NCI-H2227 (cell line): ENCODE data around the gene SUN1.

Experiments used
- DNase-seq: peaks from one replicate; lab custom pipeline; 2025; ENCODE audit not compliant: unreplicated experiment; lab: John Stamatoyannopoulos, UW

SUN1 gene

DNA sequence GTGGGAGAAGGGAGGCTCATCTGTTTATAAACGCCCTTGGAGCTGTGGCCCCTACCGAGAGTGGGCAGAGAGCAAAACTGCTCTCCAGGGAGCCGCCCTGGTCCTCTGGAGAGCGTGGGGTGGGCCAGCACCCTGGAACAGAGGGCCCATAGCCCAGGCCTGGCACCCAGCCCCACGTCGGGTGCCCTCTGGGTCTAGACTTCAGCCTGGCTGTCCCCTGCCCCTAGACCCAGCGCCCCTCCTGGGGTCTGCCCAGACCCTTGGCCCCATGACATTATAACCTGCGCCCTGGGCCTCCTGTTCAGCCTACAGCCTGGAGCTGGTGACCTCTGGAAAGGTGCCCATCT is 68.7 kb downstream of the SUN1 start:
- no peak for DNase-seq

DNA sequence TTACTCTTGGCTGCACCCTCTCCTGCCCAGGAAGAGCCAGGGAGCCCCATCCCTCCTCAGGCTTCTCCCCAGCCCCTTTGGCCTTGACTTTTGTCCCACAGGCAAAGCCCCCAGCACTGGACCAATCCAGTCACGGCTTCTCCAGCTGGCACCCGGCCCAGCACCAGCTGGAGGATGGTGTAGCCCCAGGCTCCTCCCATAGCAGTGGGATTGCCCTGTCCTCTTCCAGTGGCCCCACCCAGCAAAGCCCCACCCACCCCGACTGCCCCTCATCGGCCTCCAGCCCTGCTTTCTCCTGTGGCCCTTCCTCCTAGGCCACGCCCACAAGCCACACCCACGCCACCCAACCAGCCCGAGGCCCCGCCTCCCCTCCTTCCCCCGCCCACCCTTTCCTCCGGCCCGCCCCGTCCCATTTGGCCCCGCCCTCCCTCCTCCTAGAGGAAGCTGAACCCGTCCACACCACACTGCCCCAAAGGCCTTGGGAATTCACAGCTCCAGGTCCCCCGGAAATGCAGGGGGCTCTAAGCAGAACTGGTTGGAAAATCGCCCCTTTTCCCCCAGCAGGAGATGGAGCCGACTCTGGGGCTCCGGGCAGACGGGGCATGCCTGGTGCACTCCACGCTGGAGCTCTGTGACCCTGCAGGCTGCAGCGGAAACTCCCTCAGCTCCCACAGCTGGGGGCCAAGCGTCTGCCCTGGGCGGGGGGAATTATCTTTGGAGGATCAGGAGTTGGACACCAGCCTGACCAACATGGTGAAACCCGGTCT is 69.3 kb downstream of the SUN1 start:
- DNase-seq, result peak; percentile 67

DNA sequence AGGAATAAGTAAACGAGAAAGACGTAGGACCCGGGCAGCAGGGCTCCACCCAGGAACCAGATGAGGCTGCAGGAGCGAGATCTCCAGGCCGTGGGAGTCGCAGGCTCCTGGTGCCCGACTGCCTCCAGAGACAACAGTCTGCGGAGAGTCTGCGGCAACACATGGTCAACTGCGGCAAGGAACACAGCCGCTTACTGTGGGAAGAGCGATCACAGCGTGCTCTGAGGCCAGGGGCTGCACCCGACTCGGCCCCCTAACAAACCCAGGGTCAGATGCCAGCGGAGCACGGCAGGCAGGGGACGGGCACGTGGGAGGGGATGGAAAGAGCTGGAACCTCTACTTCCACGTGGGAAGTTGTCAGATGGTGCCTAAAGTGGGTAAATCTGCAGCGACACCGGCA is 70.7 kb downstream of the SUN1 start:
- DNase-seq, result no peak

DNA sequence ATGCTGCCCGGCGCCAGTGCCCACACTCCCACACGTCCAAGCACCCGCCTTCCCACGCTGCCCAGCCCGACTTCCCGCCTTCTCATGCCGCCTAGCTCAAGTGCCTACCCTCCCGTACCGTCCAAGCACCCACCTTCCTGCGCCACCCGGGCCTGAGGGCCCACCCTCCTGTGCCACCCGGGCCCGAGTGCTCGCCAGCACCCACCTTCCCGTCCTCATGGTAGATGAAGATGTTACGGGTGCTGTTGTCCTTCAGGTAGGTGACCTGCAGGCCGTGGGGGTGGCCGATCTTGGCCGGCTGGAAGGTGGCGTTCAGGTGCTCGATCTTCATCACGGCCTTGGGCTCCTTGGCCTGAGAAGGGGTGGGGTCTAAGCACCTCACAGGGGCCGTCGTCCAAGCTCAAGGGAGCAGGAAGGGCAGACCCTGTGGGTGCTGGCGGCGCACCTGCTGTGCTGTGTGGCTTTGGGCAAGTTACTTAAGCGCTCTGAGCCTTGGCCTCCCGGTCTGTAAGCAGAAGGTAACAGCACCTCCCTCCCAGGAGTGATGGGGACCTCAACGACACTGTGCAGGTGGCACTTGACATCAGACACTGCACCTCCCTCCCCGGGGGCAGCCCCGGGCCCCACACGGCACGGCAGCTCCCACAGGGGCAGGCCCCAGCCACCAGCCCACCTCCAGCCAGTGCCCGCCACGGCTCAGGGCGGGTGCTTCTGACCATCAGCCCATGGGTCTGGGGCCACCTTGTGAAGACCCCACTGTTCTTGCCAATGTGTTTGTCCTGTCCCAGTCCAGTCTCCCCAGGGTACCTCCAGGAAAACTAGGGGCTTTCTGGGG is 71.9 kb downstream of the SUN1 start:
- no peak for DNase-seq

DNA sequence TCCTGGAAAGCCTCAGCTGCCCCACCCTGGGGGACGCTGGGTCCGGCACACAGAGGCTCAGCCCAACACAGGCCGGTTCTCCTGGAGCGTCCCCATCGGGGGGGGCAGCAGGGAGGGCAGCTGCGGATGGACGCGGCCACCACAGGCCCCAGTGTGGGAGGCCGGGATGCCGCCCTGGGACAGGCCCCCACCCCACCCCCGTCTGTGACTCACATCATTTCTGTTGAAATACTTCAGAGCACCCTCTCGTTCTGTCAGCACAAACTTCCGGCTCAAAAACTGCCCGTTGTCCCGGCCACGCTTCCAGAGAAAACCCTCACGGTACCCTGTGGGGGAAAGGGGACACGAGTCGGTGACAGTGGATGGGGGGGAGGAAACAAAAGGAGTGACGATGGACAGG is 72.6 kb downstream of the SUN1 start:
- no peak for DNase-seq

DNA sequence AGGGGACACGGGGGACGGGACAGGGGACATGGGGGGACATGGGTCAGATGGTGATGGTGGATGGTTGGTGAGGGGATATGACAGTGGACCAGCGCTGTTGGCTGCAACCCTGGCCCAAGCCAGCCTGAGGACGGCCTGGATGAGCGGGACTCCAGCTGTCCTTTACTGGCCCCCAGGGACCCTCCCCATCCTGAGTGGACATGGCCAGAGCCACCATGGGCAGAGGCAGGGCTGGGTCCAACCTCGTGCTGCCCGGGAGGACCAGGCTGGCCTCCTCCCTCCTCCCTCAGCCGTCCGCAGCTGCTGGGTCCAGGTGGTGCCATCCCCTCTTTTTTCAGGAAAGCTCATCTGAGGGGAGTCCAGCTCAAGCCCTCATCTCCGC is 74.5 kb downstream of the SUN1 start:
- DNase-seq, result no peak

DNA sequence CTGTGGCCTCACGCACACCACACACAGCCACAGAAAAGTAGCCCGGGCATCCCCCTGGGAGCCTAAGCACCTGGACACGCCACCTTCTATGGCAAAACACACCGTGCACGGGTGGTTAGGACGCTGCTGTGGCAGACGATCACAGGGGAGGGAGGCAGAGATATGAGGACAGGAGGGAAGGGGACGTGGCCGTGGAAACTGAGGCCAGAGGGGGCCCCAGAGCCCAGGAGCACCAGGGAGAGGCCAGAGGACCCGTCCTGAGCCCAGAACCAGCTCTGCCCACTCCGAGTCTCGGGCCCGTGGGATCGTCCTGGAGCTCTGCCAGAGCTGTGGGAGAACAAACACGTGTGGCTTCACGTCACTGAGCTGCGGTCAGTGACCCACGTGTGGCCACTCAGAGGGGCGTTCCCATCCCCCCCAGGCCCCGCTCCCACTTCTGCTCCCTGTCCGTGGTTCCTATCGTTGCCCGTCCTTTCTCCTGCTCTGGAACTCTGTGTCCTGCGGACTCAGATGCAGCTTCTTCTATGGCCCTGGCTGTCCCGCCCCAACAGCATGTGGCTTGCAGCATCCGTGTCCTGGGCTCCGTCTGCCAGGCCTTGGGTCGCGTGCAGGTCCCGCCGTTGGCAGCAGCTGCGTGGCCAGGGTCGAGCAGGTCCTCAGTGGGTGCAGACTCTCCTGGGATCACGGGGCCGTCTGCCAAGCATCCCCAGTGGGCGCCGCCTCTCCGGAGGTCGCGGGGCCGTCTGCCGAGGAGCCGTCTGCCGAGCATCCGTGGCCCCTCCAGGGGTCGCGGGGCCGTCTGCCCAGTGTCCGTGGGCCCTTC is 75.1 kb downstream of the SUN1 start:
- DNase-seq, result no peak

DNA sequence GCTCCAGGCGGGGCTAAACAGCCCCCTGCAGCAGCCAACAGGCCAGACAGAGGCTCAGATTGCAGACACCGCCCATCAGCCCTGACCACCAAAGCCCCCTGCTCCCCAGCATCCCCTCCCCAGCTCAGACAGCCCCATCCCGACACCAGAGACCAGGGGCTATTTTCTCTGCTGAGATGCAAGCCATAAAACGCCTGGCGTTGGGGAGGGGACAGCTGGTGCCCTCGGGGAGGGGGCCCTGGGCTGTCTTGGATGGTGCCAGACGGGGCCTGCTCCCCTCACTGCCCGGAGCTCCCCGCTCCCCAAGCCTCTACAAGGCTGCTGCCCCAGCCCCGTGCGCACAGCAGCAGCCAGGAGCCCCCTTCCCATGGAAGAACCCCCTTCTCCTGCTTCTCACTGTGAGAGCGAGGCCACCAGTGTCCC is 75.9 kb downstream of the SUN1 start:
- no peak for DNase-seq

DNA sequence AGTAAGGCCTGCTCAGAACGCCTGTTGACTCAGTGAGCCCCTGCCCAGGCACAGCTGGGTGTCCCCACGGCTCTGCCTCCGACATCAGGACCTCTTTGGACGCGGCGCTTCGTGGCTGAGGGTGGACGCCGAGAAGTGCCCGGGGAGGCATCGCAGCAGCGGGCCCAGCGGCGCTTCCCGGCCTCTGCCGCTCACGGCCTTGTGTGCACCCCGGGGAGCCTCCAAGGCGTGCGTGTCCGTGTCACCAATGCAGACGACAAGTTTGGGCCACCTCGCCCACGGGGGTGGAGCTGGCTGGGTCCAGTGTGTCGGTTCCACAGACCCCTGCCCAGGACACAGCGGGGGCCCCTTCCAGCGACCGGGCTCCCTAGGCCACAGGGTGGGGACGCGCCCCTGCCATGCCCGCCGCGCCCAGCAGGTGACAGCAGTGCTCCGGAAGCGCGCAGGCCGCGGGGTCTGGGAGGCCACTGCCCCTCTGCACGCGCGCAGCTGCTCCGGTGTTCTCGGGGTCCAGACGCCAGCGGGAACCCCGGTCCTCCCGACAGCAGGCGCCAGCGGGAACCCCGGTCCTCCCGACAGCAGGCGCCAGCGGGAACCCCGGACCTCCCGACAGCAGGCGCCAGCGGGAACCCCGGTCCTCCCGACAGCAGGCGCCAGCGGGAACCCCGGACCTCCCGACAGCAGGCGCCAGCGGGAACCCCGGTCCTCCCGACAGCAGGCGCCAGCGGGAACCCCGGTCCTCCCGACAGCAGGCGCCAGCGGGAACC is 76.5 kb downstream of the SUN1 start:
- DNase-seq, result peak; percentile 11

DNA sequence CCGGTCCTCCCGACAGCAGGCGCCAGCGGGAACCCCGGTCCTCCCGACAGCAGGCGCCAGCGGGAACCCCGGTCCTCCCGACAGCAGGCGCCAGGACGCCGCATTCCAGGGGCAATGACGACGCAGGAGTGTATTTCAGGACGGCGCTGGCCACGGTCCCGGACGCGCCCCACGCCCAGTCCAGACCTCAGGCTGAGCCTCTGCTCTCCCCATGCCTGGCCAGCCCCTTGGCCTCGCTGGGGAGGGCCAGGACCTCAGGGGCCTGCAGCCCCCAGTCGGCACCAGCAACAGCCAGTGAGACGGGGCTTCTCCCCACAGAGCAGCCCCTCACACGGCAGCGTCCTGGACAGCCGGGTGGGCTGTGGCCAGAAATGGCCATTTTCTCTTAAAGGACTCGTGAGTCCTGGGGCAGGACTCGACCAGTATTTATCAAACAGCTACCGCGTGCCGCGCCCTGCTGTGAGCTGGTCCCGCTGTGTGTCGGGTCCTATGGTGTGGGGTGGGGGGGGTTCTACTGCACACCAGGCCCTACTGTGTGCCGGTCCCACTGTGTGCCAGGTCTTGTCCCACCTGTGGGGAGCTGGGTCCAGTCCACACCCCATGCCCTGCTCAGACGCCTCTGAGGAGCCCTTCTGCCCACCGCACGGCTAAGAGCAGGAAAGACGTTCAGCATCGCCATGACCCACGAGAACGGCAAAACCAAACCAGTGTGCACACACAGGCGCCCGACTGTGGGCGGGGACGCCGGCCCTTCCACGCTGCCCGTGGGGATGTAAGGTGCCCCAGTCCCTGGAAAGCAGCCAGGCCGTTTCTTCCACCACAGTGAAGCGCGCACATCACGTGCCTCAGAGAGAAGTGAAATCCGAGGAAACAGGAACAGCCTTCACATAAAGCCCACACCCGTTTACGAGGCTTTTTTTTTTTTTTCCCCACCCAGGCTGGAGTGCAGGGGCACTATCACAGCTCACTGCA is 77.4 kb downstream of the SUN1 start:
- no peak for DNase-seq

DNA sequence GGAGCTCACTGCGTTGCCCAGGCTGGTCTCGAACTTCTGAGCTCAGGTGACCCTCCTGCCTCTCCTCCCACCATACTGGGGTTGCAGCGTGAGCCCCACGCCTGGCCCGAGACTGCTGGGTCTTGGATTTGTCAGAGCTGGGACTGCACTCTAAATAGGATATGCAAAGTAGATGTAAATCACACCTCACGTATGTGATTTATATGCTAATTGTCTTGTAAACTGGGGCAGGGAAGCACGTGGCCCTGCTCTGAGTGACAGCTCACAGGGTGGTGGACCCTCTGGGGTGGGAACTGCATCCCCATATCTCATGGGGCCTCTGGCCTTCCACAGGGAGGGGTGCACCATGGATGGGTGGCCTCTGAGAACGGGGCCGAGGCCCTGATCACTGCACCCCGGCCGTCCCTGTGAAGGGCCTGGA is 78.2 kb downstream of the SUN1 start:
- DNase-seq, result no peak

DNA sequence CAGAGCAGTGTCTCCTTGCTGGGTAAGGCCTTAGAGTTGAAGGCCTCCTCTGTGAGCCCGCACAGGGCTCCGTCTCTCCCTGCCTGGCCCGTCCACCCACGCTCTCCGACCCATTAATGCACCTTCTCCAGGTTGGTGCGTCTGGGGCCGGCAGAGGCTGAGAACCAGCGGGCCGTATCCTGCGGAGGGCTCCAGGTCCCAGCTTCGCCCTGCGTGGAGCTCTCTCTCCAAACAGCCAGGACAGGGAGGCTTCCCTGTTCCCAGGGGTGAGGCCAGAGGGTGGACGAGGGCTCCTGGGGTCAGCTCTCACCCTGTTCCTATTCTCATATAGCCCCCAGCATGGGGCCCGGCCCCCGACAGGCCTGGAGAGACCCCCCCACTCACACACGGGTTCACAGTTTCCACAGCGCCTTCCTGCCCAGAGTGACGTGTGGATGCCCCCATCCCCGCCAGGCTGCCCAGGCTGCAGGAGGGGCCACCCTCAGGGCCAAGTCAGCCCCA is 78.7 kb downstream of the SUN1 start:
- DNase-seq, result no peak

DNA sequence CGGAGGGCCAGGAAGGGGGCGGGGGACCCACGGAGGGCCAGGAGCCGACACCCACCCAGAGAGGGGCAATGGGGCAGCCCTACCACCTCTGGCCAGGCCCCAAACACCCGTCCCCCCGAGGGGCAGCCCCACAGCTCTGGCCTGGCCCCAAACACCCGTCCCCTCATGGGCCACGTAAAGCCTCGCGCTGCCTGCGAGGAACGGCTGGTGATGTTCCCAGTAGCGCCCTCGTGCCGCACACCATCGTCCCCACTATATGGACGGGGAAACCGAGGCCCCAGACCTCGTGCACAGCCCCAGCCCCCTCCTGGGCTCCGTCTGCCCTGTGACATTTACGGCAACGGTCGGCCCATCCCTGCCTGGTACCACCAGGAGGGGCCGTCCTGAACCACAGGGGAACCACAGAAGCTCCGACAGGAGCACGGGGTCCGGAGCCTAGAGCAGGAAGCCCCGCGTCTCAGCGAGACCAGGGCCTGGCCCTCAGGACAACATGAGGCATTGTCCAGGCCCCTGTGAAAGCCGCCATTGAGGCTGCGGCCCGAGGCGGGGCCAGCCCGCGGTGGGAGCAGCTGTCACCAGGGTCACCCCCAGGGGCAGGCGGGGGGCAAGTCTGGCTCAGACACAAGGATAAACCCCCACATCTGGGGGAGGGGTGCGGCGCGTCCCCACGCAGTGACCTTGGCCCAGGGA is 79.7 kb downstream of the SUN1 start:
- DNase-seq, result no peak

DNA sequence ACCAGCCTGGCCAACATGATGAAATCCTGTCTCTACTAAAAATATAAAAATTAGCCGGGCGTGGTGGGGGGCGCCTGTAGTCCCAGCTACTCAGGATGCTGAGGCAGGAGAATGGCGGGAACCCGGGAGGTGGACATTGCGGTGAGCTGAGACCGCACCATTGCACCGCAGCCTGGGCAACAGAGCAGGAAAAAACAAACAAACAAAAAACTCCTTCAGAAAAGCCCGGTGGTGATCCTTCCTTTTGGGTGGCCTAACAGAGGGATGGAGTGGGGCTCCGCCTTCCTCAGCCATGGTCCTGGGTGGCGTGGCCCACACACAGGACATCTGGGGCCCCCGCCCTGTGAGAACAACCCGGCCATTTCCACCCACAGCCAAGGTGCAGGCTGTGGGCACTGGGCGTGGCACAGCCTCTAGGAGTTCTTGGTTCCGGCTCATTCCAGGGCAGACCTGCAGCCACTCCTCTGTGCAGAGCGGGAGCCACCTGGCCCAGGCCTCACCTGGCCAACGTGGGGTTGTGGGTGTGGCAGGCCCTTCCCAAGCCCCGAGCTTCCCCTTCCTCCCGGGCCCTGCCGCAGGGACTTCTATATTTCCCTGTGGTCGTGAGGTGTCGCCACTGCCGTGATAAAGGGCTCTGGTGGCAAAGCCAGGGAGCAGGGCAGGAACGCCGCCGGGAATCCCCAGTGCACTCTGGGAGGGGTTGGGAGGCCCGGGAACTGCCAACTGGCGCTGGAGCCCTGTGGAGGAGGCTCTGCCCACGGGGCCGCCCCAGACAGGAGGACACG is 81.7 kb downstream of the SUN1 start:
- DNase-seq, result no peak

DNA sequence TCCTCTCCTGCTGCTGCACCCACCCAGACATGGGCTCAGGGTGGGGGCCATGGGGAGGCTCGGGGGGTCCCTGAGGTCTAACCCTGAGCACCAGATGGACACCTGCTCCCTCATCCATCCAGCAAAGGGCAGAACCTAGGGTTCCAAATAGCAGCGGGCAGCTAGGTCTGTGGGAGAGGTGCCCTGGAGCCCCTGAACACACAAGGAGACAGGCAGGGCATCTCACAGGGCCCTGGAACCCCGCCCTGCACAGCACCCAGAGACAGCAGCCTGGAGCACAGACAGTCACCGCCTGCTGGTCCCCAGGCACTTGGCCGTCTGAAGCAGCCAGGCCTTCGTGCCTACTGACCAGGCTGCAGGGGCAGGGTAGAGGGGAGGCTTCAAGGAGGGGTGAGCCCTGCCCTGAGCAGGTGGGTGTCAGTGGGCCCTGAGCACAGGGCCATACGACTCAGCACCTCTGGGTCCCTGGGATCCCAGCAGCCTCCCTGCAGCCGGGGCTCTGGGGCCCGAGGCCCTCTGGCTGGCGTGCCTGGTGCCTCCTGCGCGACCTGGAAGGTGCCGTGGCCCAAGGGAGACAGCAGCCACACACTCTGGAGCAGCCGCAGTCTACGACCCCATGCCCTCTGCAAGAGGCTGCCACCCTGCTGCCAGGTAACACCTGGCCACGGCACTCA is 82.4 kb downstream of the SUN1 start:
- DNase-seq, result no peak

DNA sequence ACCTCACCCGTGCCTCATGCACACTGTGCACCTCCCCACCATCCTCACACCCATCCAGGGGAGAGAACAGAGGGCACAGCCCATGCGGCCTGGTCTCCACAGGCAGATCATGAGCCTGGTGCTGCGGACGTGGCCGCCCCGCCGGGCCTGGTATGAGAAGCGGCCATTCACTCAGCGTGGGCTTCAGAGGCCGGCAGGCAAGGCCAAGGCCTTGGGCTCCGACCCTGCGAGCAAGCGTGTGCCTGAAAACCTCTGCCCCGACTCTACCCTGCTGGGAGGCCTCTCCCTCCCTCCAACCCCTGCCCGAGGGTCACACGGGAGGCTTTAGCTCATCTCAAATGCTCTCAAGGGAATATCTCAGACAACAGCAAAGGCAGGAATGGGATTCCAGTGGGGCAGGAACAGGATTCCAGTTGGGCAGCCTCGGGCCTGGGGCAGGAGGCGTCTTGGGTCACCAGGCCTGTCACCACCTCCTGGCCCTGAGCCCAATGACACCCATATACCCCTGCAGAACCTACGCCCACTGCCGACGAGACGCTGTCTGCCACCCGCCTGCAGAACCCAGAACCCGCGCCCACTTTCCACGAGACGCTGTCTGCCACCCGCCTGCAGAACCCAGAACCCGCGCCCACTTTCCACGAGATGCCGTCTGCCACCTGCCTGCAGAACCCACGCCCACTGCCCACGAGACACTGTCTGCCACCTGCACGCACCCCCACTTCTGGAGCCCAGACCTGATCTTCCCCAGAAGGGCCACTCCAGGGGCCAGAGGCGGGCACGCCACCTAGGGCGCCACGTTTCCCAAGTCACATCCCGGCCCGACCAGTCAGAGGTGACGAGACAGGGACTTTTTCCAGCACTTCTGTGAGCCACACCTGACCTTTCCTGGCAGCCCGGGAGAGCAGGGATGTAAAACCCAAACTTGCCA is 83.3 kb downstream of the SUN1 start:
- no peak for DNase-seq
